Activated naive CD4-positive, alpha-beta T cell treated with anti-CD3 and anti-CD28 coated beads for 36 hours (primary cell): Measurements from ENCODE around the gene SAPCD2. TPM values are rescaled to one million over a fixed set of nuclear protein-coding genes. Genes with fewer than 3 reads are reported as not detected.
"Not testable (repeated sequence)": the region's sequence is repeated elsewhere in the genome, so short reads cannot be mapped to it uniquely, and the experiment has no call there.

ENCODE experiments used
- CTCF ChIA-PET: fragments of 350-600 bp; sonication (Branson Sonifier 250); formaldehyde crosslinking; loops from one replicate; lab custom pipeline; 2021; ENCODE audit warnings: antibody characterized with exemption; lab: Charles Lee
- DNase-seq: peaks from one replicate; pipeline ENCODE4 v3.0.0-alpha.2; 2020
- H3K27ac Mint-ChIP-seq: one replicate; pipeline ENCODE4 v1.8.0; 2021; ENCODE audit warnings: mild to moderate bottlenecking, mixed read lengths
- H3K27me3 Mint-ChIP-seq: one replicate; pipeline ENCODE4 v1.8.0; 2021; ENCODE audit warnings: low read depth, mixed read lengths
- H3K36me3 Mint-ChIP-seq: one replicate; pipeline ENCODE4 v1.8.0; 2021; ENCODE audit warnings: low read depth, mixed read lengths
- H3K4me1 Mint-ChIP-seq: one replicate; pipeline ENCODE4 v1.8.0; 2021; ENCODE audit warnings: low read depth, mixed read lengths
- H3K4me3 Mint-ChIP-seq: one replicate; pipeline ENCODE4 v1.8.0; 2021; ENCODE audit warnings: mild to moderate bottlenecking, moderate library complexity, mixed read lengths
- H3K9me3 Mint-ChIP-seq: one replicate; pipeline ENCODE4 v1.8.0; 2021; ENCODE audit warnings: mixed read lengths
- intact Hi-C: fragments of 100-400 bp; cut with micrococcal nuclease; formaldehyde crosslinking; loops from one replicate; pipeline ENCODE4 v1.15.1; 2023
- total RNA-seq, 2 experiments: library from RNA; stranded (reverse); gene quantifications; one replicate each; pipeline ENCODE4 v1.2.3, GENCODE V29; 2021

SAPCD2 gene
- total RNA-seq, 2 experiments from 2014 or later, result 3.8 to 3.9 TPM

GRCh38 chr9:137037483-137037882 lies 32.9 kb downstream of the SAPCD2 start:
- Mint-ChIP-seq H3K36me3 (no peaks in the 10 kb centered on the region), H3K27ac (no peak overlapping the region), H3K27me3 (no peaks in the 10 kb centered on the region), H3K9me3 (no peaks in the 10 kb centered on the region), H3K4me1 (peaks cover 14% of the 10 kb centered on the region), H3K4me3 (no peak overlapping the region)
- intact Hi-C loops, result no loop called here
- CTCF ChIA-PET, result interaction anchor here (0.6 to 5.0 kb wide), 4 partner anchors 8 to 124 kb away, joined by 3 to 48 read pairs (median 21); no protein-coding TSS in a partner anchor
- DNase-seq, result no peak

GRCh38 chr9:137037035-137037434 lies 33.3 kb downstream of the SAPCD2 start:
- H3K36me3 Mint-ChIP-seq, result no peaks in the 10 kb centered on the region
- intact Hi-C loops, result no loop called here
- no peaks in the 10 kb centered on the region for H3K9me3 Mint-ChIP-seq
- H3K4me3 Mint-ChIP-seq, result no peak overlapping the region
- CTCF ChIA-PET, result interaction anchor here (0.8 to 5.0 kb wide), 3 partner anchors 9 to 89 kb away, joined by 4 to 48 read pairs (median 30); partner anchors contain the start of gene NPDC1
- no peak overlapping the region for H3K27ac Mint-ChIP-seq
- DNase-seq, result no peak
- peaks cover 17% of the 10 kb centered on the region for H3K4me1 Mint-ChIP-seq
- H3K27me3 Mint-ChIP-seq, result no peaks in the 10 kb centered on the region

- Mint-ChIP-seq H3K4me1 (peaks cover 21% of the 10 kb centered on the region), H3K27ac (no peak overlapping the region), H3K36me3 (no peaks in the 10 kb centered on the region), H3K4me3 (no peak overlapping the region), H3K27me3 (peaks cover 2% of the 10 kb centered on the region), H3K9me3 (no peaks in the 10 kb centered on the region)
- no peak for DNase-seq
- intact Hi-C loops, result loop anchor here (1.0 to 2.0 kb wide), 6 partner anchors 31 to 249 kb away; partner anchors contain the start of genes AJM1, SAPCD2 and TMEM141
- CTCF ChIA-PET, result interaction anchor here (0.7 to 5.0 kb wide), 19 partner anchors 8 to 306 kb away, joined by 3 to 48 read pairs (median 6); partner anchors contain the start of genes NPDC1, SAPCD2 and TMEM141
These were observed 34.4 kb downstream of the SAPCD2 start for GRCh38 chr9:137035937-137036336.

- CTCF ChIA-PET, result interaction anchor here (0.7 to 5.0 kb wide), 38 partner anchors 9 to 308 kb away, joined by 3 to 48 read pairs (median 4); partner anchors contain the start of genes MAN1B1, NELFB, NPDC1 and SAPCD2
- Mint-ChIP-seq H3K4me1 (peaks cover 25% of the 10 kb centered on the region), H3K27ac (no peak overlapping the region), H3K9me3 (no peaks in the 10 kb centered on the region), H3K36me3 (no peaks in the 10 kb centered on the region), H3K27me3 (peaks cover 2% of the 10 kb centered on the region), H3K4me3 (no peak overlapping the region)
- no peak for DNase-seq
- intact Hi-C loops, result loop anchor here (1.0 to 2.0 kb wide), 6 partner anchors 31 to 248 kb away; partner anchors contain the start of genes AJM1, SAPCD2 and TMEM141
These were observed 34.9 kb downstream of the SAPCD2 start for GRCh38 chr9:137035507-137035834.

GRCh38 chr9:137034709-137035506 lies 35.4 kb downstream of the SAPCD2 start:
- H3K27me3 Mint-ChIP-seq, result peaks cover 2% of the 10 kb centered on the region
- CTCF ChIA-PET, result interaction anchor here (0.6 to 5.0 kb wide), 45 partner anchors 9 to 308 kb away, joined by 3 to 48 read pairs (median 4); partner anchors contain the start of genes AJM1, MAN1B1, NELFB and NPDC1

GRCh38 chr9:137034039-137034708 lies 36.2 kb downstream of the SAPCD2 start:
- peaks cover 5% of the 10 kb centered on the region for H3K27me3 Mint-ChIP-seq
- H3K9me3 Mint-ChIP-seq, result no peaks in the 10 kb centered on the region
- DNase-seq, result no peak
- H3K27ac Mint-ChIP-seq, result peak overlapping the region; percentile 79
- no peaks in the 10 kb centered on the region for H3K36me3 Mint-ChIP-seq
- CTCF ChIA-PET, result interaction anchor here (0.6 to 5.0 kb wide), 37 partner anchors 9 to 307 kb away, joined by 3 to 48 read pairs (median 4); partner anchors contain the start of genes AJM1, NELFB, NPDC1 and SAPCD2
- intact Hi-C loops, result loop anchor here (2.0 kb wide), 2 partner anchors 29 to 191 kb away; partner anchors contain the start of gene AJM1
- H3K4me1 Mint-ChIP-seq, result peaks cover 38% of the 10 kb centered on the region
- H3K4me3 Mint-ChIP-seq, result peak overlapping the region; percentile 59

More at GRCh38 chr9:137034709-137035506, 35.4 kb downstream of the SAPCD2 start:
- Mint-ChIP-seq H3K4me1 (peaks cover 30% of the 10 kb centered on the region), H3K4me3 (peak overlapping the region; percentile 59), H3K9me3 (no peaks in the 10 kb centered on the region), H3K27ac (peak overlapping the region; percentile 79), H3K36me3 (no peaks in the 10 kb centered on the region)
- intact Hi-C loops, result loop anchor here (1.0 to 2.0 kb wide), 6 partner anchors 30 to 248 kb away; partner anchors contain the start of genes AJM1, SAPCD2 and TMEM141
- peak; percentile 93 for DNase-seq

- H3K27ac Mint-ChIP-seq, H3K9me3 Mint-ChIP-seq, H3K36me3 Mint-ChIP-seq, intact Hi-C loops, H3K4me3 Mint-ChIP-seq, H3K27me3 Mint-ChIP-seq, DNase-seq: not testable (repeated sequence)
- CTCF ChIA-PET, result interaction anchor here (2.5 to 5.0 kb wide), 3 partner anchors 33 to 246 kb away, joined by 27 to 48 read pairs (median 30); no protein-coding TSS in a partner anchor
- peaks cover 41% of the 10 kb centered on the region for H3K4me1 Mint-ChIP-seq
These were observed 36.9 kb downstream of the SAPCD2 start for GRCh38 chr9:137033481-137033880.

GRCh38 chr9:137032858-137033257 lies 37.5 kb downstream of the SAPCD2 start:
- H3K4me1 Mint-ChIP-seq, result peaks cover 41% of the 10 kb centered on the region

GRCh38 chr9:137031904-137032640 lies 38.3 kb downstream of the SAPCD2 start, which contains the start of gene FUT7:
TSS of gene FUT7 (minus strand) at chr9:137032088. CDS start at chr9:137031991, 97 bp downstream.
- Mint-ChIP-seq H3K27ac (no peak within 1 kb of the TSS), H3K9me3 (no peaks in the 10 kb centered on the region), H3K4me1 (peaks cover 44% of the 10 kb centered on the region), H3K36me3 (no peaks in the 10 kb centered on the region), H3K4me3 (no peak within 1 kb of the TSS), H3K27me3 (peaks cover 5% of the 10 kb centered on the region)
- intact Hi-C loops, result no loop called here
- peak; percentile 59 for DNase-seq
- CTCF ChIA-PET, result interaction anchor here (1.7 kb wide), 1 partner anchor 64 kb away, joined by 5 read pairs; no protein-coding TSS in a partner anchor

More at GRCh38 chr9:137032858-137033257, 37.5 kb downstream of the SAPCD2 start:
- H3K36me3 Mint-ChIP-seq, result no peaks in the 10 kb centered on the region
- CTCF ChIA-PET, result interaction anchor here (1.7 kb wide), 1 partner anchor 63 kb away, joined by 5 read pairs; no protein-coding TSS in a partner anchor
- H3K9me3 Mint-ChIP-seq, result no peaks in the 10 kb centered on the region
- H3K27me3 Mint-ChIP-seq, result peaks cover 5% of the 10 kb centered on the region
- no peak overlapping the region for H3K4me3 Mint-ChIP-seq
- intact Hi-C loops, result no loop called here
- H3K27ac Mint-ChIP-seq, result no peak overlapping the region
- DNase-seq, result no peak

GRCh38 chr9:137030538-137031527 lies 39.5 kb downstream of the SAPCD2 start:
- peaks cover 5% of the 10 kb centered on the region for H3K27me3 Mint-ChIP-seq
- intact Hi-C loops, result no loop called here
- H3K27ac Mint-ChIP-seq, result no peak overlapping the region
- DNase-seq, result peak; percentile 61
- CTCF ChIA-PET, result interaction anchor here (0.6 to 6.0 kb wide), 9 partner anchors 16 to 83 kb away, joined by 3 to 66 read pairs (median 10); partner anchors contain the start of genes CLIC3, NPDC1, PAXX and SAPCD2
- H3K4me3 Mint-ChIP-seq, result no peak overlapping the region
- H3K9me3 Mint-ChIP-seq, result no peaks in the 10 kb centered on the region
- no peaks in the 10 kb centered on the region for H3K36me3 Mint-ChIP-seq
- peaks cover 44% of the 10 kb centered on the region for H3K4me1 Mint-ChIP-seq
